Measurements from ENCODE around the gene MOGAT1. TPM values are rescaled to one million over a fixed set of nuclear protein-coding genes. Genes with fewer than 3 reads are reported as not detected.

The MOGAT1 gene
- polyA plus RNA-seq, 1 of the 3 experiments (the other 2 are of a cell fraction), result not detected

- H3K4me1 ChIP-seq (ENCODE audit: control insufficient read depth in 1 of 2, insufficient read depth in 2 of 2, low read depth in 1 of 2, low read length in 1 of 2), result peaks cover 0 to 16% of the 10 kb centered on the region in 2 experiments; a peak in 2 of 4 replicates
- DNase-seq, result peak; percentile 29
- ChIA-PET POLR2A (no interaction called here), CTCF (interaction anchor here (0.6 to 2.3 kb wide), 6 partner anchors 11 to 150 kb away, joined by 3 to 11 read pairs (median 4); no protein-coding TSS in a partner anchor)
- peak overlapping the region in 1 of 2 experiments; percentile 41; a peak in 2 of 4 replicates for H3K27ac ChIP-seq (ENCODE audit: low read depth in 2 of 2, low read length in 1 of 2)
- TF ChIP-seq USF1 (IDR thresholded peaks at IDR 0.05; ENCODE audit: borderline replicate concordance, low read depth) (no peak), RXRA (IDR thresholded peaks at IDR 0.05; ENCODE audit: borderline replicate concordance, low read depth) (no peak), GABPA (IDR thresholded peaks at IDR 0.05; ENCODE audit: low read depth) (no peak), PBX3 (IDR thresholded peaks at IDR 0.05) (no peak), GATA2 (CRISPR knock-in tag; IDR thresholded peaks at IDR 0.05) (no peak), EP300 (IDR thresholded peaks at IDR 0.05; ENCODE audit: borderline replicate concordance in 1 of 2, low read depth in 1 of 2, low read length in 1 of 2) (no peak), SMC3 (IDR thresholded peaks at IDR 0.05; ENCODE audit: low read depth, low read length) (no peak), RCOR1 (IDR thresholded peaks at IDR 0.05; ENCODE audit: low read length) (no peak), EZH2phosphoT487 (IDR thresholded peaks at IDR 0.05; ENCODE audit: borderline replicate concordance, low read depth) (no peak), FOSL2 (IDR thresholded peaks at IDR 0.05; ENCODE audit: borderline replicate concordance, low read depth) (no peak), FOXM1 (IDR thresholded peaks at IDR 0.05; ENCODE audit: low read depth) (no peak), RFX5 (IDR thresholded peaks at IDR 0.05; ENCODE audit: low read length) (no peak), CTCF (IDR thresholded peaks at IDR 0.05) (no peak), ELF1 (IDR thresholded peaks at IDR 0.05) (no peak), ZBTB33 (IDR thresholded peaks at IDR 0.05; ENCODE audit: borderline replicate concordance, low read depth) (no peak), REST (IDR thresholded peaks at IDR 0.05; ENCODE audit: low read depth, low read length) (no peak), CHD2 (IDR thresholded peaks at IDR 0.05; ENCODE audit: low read length, partially characterized antibody) (no peak), YY1 (IDR thresholded peaks at IDR 0.05; ENCODE audit: low read depth) (no peak), MAX (IDR thresholded peaks at IDR 0.05; ENCODE audit: low read depth) (no peak), SIN3A (IDR thresholded peaks at IDR 0.05; ENCODE audit: borderline replicate concordance, low read depth, low read length) (no peak)
- no peaks in the 10 kb centered on the region for H3K9me2 ChIP-seq
- H3K4me2 ChIP-seq, result peak overlapping the region; percentile 21; the same call in 1 of the 2 replicates
- 63% methylated on average over 2 of the region's 2 CpGs for WGBS (ENCODE audit: low lambda C conversion rate)
- no peak overlapping the region for H2AFZ ChIP-seq (ENCODE audit: low read depth)
- no peak overlapping the region for H3K9ac ChIP-seq
- no peaks in the 10 kb centered on the region for H3K27me3 ChIP-seq (ENCODE audit: insufficient read depth)
- H3F3A ChIP-seq (replicated peaks; ENCODE audit: insufficient read depth), result no peaks in the 10 kb centered on the region
- no peaks in the 10 kb centered on the region for H3K36me3 ChIP-seq (replicated peaks in 1 of 2; ENCODE audit: control insufficient read depth in 1 of 2, insufficient read depth in 2 of 2, low read length in 1 of 2)
- no peaks in the 10 kb centered on the region for H4K20me1 ChIP-seq (ENCODE audit: insufficient read depth)
- H3K9me3 ChIP-seq, result no peaks in the 10 kb centered on the region
- no peaks in the 10 kb centered on the region for H3K79me2 ChIP-seq (ENCODE audit: insufficient read depth)
- H3K4me3 ChIP-seq (ENCODE audit: low read depth in 2 of 2, low read length in 1 of 2), result no peak overlapping the region
Measured at GRCh38 chr2:222753251-222753824, 81.9 kb downstream of the MOGAT1 start.

Measured in SK-N-SH (cell line).